Gastroesophageal sphincter (tissue), 4 donors: ENCODE data around the gene DOCK4. TPM values are rescaled to one million over a fixed set of nuclear protein-coding genes. Genes with fewer than 3 reads are reported as not detected.

Experiments used
- ATAC-seq: fragments of 150-250 bp; one replicate; pipeline ENCODE4 v1.9.1; 2016; ENCODE audit warnings: mild to moderate bottlenecking, moderate library complexity
- H3K27ac ChIP-seq, 4 donors: fragments of 200-600 bp; sonication (generic) in 3 of 4; 1 replicate in 3 of 4; 2 replicates in 1 of 4; pipeline ENCODE4 v1.5.1; 2016 to 2019
- H3K27me3 ChIP-seq: fragments of 200-600 bp; sonication (generic); one replicate; pipeline ENCODE4 v1.5.1; 2019
- H3K36me3 ChIP-seq, 2 donors: fragments of 200-600 bp; sonication (generic); one replicate each; pipeline ENCODE4 v1.5.1; 2019; ENCODE audit warnings: control low read depth in 1 of 2
- H3K4me1 ChIP-seq, 3 donors: fragments of 200-600 bp; sonication (generic); 1 replicate in 2 of 3; 2 replicates in 1 of 3; pipeline ENCODE4 v1.5.1; 2016 to 2019; ENCODE audit warnings: control low read depth in 2 of 3
- H3K4me3 ChIP-seq, 2 donors: fragments of 200-600 bp; sonication (generic); one replicate each; pipeline ENCODE4 v1.5.1; 2019; ENCODE audit warnings: mild to moderate bottlenecking in 1 of 2, moderate library complexity in 1 of 2
- H3K9me3 ChIP-seq, 3 donors: fragments of 200-600 bp; sonication (generic); one replicate each; pipeline ENCODE4 v1.5.1; 2017 to 2019; ENCODE audit warnings: control low read depth in 2 of 3
- EP300 ChIP-seq: sonication (generic); formaldehyde crosslinking; IDR thresholded peaks from one replicate; pipeline ENCODE4 v1.6.1; 2017; ENCODE audit warnings: antibody characterized with exemption, mild to moderate bottlenecking
- POLR2A ChIP-seq, 2 donors: fragments of 450-650 bp; IDR thresholded peaks; one replicate each; pipeline ENCODE4 v1.6.1; 2017; ENCODE audit warnings: antibody characterized with exemption in 2 of 2, mild to moderate bottlenecking in 2 of 2, moderate library complexity in 1 of 2
- POLR2AphosphoS5 ChIP-seq: sonication (generic); formaldehyde crosslinking; IDR thresholded peaks from one replicate; pipeline ENCODE4 v1.6.1; 2017; ENCODE audit warnings: antibody characterized with exemption
- WGBS, 2 donors: methylation state at CpG; one replicate each; pipeline ENCODE4 v1.1.5; 2018; ENCODE audit warnings: low coverage in 1 of 2; 5-methylcytosine and 5-hydroxymethylcytosine counted together
- total RNA-seq, 4 donors: library from RNA; depleted of rRNA; stranded (reverse); fragments of >200 nt; gene quantifications; one replicate each; pipeline ENCODE4 v1.1.0, GENCODE V29; 2016
- TF ChIP-seq, protein P1 (sequence below), 4 experiments: fragments of 200-600 bp in 2 of 4; fragments of 450-650 bp in 2 of 4; sonication (generic) in 1 of 4; IDR thresholded peaks; one replicate each; pipeline ENCODE4 v1.5.1; 2017 to 2019; ENCODE audit warnings: antibody characterized with exemption in 4 of 4, mild to moderate bottlenecking in 2 of 4, moderate library complexity in 2 of 4

DOCK4 gene
- total RNA-seq, 4 donors from 2014 or later: 14.0 to 34.1 (median 24.2) TPM

DNA sequence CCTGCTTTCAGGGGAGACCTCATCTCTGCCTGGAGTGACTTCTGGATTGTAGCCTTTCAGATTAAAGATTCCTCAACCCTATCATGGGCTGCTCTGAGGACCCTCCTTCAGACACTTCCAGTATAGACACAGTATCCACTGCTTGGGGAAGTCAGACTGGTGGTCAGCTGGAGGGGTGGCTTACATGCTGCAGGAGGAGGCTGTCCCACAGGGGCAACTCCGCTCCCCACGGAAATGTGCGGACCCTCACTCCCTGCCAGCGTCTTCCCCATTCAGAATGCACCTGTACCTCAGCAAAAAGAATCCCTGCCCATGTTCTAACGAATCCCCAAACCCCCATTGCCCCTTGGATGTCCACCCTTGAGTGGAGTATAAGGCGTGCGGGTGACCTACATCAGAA is 95.5 kb downstream of the DOCK4 start:
- H3K27me3 ChIP-seq: no peaks in the 10 kb centered on the region
- H3K9me3 ChIP-seq: no peaks in the 10 kb centered on the region
- peaks cover 0 to 33% (median 0%) of the 10 kb centered on the region in 3 donors for H3K4me1 ChIP-seq
- H3K36me3 ChIP-seq: no peaks in the 10 kb centered on the region
- no peak for TF ChIP-seq EP300
- TF ChIP-seq POLR2AphosphoS5: no peak
- TF ChIP-seq, protein P1, sequence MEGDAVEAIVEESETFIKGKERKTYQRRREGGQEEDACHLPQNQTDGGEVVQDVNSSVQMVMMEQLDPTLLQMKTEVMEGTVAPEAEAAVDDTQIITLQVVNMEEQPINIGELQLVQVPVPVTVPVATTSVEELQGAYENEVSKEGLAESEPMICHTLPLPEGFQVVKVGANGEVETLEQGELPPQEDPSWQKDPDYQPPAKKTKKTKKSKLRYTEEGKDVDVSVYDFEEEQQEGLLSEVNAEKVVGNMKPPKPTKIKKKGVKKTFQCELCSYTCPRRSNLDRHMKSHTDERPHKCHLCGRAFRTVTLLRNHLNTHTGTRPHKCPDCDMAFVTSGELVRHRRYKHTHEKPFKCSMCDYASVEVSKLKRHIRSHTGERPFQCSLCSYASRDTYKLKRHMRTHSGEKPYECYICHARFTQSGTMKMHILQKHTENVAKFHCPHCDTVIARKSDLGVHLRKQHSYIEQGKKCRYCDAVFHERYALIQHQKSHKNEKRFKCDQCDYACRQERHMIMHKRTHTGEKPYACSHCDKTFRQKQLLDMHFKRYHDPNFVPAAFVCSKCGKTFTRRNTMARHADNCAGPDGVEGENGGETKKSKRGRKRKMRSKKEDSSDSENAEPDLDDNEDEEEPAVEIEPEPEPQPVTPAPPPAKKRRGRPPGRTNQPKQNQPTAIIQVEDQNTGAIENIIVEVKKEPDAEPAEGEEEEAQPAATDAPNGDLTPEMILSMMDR (IDR thresholded peaks at IDR 0.05): no peak
- no peak for TF ChIP-seq POLR2A (IDR thresholded peaks at IDR 0.05)
- 100% methylated on average over 4 of the region's 7 CpGs; no CpG with 5 or more reads in 1 of the 2 donors for WGBS, 2 donors
- ATAC-seq: no peak
- H3K4me3 ChIP-seq: no peak overlapping the region
- H3K27ac ChIP-seq: no peak overlapping the region

- no peak overlapping the region for H3K27ac ChIP-seq
- no peaks in the 10 kb centered on the region for H3K9me3 ChIP-seq
- WGBS, 2 donors: 50 to 75% methylated on average over 1 to 2 of the region's 2 CpGs
- no peaks in the 10 kb centered on the region for H3K36me3 ChIP-seq
- no peak for TF ChIP-seq EP300
- no peak for TF ChIP-seq POLR2A (IDR thresholded peaks at IDR 0.05)
- TF ChIP-seq, protein P1 (IDR thresholded peaks at IDR 0.05): no peak
- no peak for TF ChIP-seq POLR2AphosphoS5
- H3K4me3 ChIP-seq: no peak overlapping the region
- ATAC-seq: no peak
- no peaks in the 10 kb centered on the region for H3K27me3 ChIP-seq
- H3K4me1 ChIP-seq: peaks cover 0 to 33% (median 0%) of the 10 kb centered on the region in 3 donors
Observed at GRCh38 chr7:112110175-112110574, 96.0 kb downstream of the DOCK4 start.

DNA sequence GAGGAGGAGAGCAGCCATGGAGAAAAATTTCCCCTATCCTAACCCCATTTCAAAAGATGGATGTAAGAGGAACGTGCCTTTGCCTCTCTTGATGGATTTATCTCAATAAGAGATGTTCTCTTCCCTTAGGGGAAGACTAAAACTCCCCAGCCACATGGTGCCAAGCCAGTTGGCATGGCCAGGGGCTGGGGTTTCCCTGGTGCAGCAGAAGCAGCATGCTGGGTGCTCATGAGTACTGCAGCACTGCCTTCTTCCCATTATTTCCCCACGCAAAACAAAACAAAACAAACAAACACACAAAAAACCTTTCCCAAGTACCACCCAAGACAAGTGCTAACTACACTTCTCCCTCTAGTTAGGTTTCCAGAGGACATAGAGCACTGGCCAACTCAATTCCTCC is 97.2 kb downstream of the DOCK4 start:
- Histone ChIP-seq H3K9me3 (no peaks in the 10 kb centered on the region), H3K4me1 (peaks cover 0 to 33% (median 0%) of the 10 kb centered on the region in 3 donors), H3K27ac (no peak overlapping the region), H3K4me3 (no peak overlapping the region), H3K36me3 (no peaks in the 10 kb centered on the region), H3K27me3 (no peaks in the 10 kb centered on the region)
- WGBS, 2 donors: 60 to 63% methylated on average over 2 of the region's 2 CpGs
- ATAC-seq: no peak
- TF ChIP-seq POLR2A (IDR thresholded peaks at IDR 0.05) (no peak), EP300 (no peak), POLR2AphosphoS5 (no peak)
- TF ChIP-seq, protein P1 (IDR thresholded peaks at IDR 0.05): no peak

DNA sequence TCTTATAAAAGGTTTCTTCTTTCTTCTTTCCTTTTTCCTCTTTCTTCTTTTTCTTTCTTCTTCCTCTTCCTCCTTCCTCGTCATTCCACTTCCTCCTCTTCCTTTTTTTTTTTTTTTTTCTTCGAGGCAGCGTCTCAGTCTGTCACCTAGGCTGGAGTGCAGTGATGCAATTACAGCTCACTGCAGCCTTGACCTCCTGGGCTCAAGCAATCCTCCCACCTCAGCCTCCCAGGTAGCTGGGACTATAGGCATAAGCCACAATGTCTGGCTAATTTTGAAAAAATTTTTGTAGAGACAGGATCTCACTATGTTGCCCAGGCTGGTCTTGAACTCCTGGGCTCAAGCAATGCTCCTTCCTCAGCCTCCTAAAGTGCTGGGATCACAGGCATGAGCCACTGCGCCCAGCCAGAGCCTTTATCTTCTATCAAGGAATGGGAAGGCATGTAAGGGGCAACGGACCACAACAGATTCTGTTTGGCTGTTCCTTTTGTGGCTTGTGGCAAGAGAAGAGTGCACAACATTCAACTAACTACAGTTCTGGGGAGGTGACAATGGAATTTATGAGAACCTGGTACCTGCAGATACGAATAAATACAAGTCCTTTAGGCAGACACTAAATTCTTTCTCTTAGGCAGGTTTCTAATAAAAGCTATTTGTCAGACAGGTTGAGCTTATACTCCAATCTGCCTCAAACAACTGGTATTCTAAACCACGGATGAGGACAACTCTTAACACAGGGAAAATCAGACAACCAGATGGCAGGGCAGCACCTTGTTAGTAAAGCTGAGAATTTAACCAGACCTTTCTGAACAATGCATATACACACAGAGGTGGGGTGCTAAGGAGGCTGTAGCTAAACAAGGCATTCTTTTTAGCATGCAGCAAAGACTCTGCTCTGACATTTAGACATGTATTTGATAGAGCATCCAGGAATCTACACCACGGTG is 100.3 kb downstream of the DOCK4 start:
- Histone ChIP-seq H3K36me3 (no peaks in the 10 kb centered on the region), H3K27ac (no peak overlapping the region), H3K4me3 (no peak overlapping the region), H3K27me3 (no peaks in the 10 kb centered on the region), H3K9me3 (no peaks in the 10 kb centered on the region), H3K4me1 (peaks cover 0 to 29% (median 0%) of the 10 kb centered on the region in 3 donors)
- ATAC-seq: no peak
- WGBS, 2 donors: 76 to 80% methylated on average over 4 to 7 of the region's 8 CpGs
- no peak for TF ChIP-seq POLR2AphosphoS5
- TF ChIP-seq, protein P1 (IDR thresholded peaks at IDR 0.05): no peak
- no peak for TF ChIP-seq EP300
- TF ChIP-seq POLR2A (IDR thresholded peaks at IDR 0.05): no peak

DNA sequence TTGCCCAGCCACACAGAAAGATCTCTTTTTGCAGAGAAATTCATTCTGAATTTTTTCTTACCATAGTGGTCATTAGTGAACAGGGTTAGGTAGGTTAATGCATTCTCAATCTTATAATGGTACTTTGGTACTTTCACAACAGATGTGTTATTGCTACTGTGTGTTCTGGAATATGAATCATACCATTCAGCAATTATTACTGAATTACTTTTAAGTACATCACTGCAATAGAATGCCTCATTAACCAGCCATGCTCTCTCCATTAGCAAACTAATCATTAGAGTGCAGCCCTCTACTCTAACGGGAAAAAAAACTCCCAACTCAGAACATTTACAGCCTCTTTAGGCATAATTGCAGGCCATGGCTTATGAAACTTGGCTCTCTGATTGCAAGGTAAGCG is 102.1 kb downstream of the DOCK4 start:
- no peak overlapping the region for H3K4me3 ChIP-seq
- H3K36me3 ChIP-seq: no peaks in the 10 kb centered on the region
- H3K4me1 ChIP-seq: peaks cover 0 to 26% (median 0%) of the 10 kb centered on the region in 3 donors
- ATAC-seq: no peak
- WGBS, 2 donors: 88 to 95% methylated on average over 2 of the region's 2 CpGs
- H3K9me3 ChIP-seq: no peaks in the 10 kb centered on the region
- no peak overlapping the region for H3K27ac ChIP-seq
- no peaks in the 10 kb centered on the region for H3K27me3 ChIP-seq
- TF ChIP-seq, protein P1 (IDR thresholded peaks at IDR 0.05): no peak
- TF ChIP-seq EP300 (no peak), POLR2A (IDR thresholded peaks at IDR 0.05) (no peak), POLR2AphosphoS5 (no peak)
